ENCODE data around the gene UHMK1. TPM values are rescaled to one million over a fixed set of nuclear protein-coding genes. Genes with fewer than 3 reads are reported as not detected.
"Not testable (repeated sequence)": the region's sequence is repeated elsewhere in the genome, so short reads cannot be mapped to it uniquely, and the experiment has no call there.

UHMK1 gene
- total RNA-seq, 3 donors from 2014 or later = 44.9 to 68.9 (median 63.8) TPM

DNA sequence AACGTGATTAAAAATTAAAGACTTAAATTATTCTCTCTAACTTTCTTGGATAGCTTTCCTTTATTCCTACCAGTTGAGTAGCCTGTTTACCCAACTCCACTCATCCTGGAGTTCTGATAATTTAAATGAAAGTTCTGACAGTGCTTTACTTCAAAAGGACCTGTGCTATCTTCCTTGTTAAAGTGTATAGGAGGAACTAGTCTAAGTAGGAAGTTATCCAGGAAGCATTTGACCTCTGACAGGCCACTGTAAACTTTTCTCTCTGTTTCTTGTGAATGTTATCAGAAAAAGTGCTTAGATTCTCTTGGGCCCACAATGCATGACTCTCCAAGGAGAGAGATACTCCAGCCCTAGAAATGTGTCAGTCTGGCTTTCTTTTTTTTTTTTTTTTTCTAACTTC lies 73.1 kb downstream of the UHMK1 start:
- H3K27me3 ChIP-seq = no peaks in the 10 kb centered on the region
- no peak for DNase-seq (ENCODE audit: low spot score in 2 of 2)
- intact Hi-C loops (cut with DNase I; ENCODE audit: low total_unique reads) = no loop called here
- no peak overlapping the region for H3K4me3 ChIP-seq
- TF ChIP-seq, protein P1, sequence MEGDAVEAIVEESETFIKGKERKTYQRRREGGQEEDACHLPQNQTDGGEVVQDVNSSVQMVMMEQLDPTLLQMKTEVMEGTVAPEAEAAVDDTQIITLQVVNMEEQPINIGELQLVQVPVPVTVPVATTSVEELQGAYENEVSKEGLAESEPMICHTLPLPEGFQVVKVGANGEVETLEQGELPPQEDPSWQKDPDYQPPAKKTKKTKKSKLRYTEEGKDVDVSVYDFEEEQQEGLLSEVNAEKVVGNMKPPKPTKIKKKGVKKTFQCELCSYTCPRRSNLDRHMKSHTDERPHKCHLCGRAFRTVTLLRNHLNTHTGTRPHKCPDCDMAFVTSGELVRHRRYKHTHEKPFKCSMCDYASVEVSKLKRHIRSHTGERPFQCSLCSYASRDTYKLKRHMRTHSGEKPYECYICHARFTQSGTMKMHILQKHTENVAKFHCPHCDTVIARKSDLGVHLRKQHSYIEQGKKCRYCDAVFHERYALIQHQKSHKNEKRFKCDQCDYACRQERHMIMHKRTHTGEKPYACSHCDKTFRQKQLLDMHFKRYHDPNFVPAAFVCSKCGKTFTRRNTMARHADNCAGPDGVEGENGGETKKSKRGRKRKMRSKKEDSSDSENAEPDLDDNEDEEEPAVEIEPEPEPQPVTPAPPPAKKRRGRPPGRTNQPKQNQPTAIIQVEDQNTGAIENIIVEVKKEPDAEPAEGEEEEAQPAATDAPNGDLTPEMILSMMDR (IDR thresholded peaks at IDR 0.05) = no peak
- no peak for TF ChIP-seq POLR2AphosphoS5 (IDR thresholded peaks at IDR 0.05)
- no peak for TF ChIP-seq POLR2A (IDR thresholded peaks at IDR 0.05)
- no peaks in the 10 kb centered on the region for H3K9me3 ChIP-seq
- H3K27ac ChIP-seq = no peak overlapping the region
- H3K4me1 ChIP-seq = peaks cover 0 to 9% of the 10 kb centered on the region in 2 donors
- no peaks in the 10 kb centered on the region for H3K36me3 ChIP-seq

DNA sequence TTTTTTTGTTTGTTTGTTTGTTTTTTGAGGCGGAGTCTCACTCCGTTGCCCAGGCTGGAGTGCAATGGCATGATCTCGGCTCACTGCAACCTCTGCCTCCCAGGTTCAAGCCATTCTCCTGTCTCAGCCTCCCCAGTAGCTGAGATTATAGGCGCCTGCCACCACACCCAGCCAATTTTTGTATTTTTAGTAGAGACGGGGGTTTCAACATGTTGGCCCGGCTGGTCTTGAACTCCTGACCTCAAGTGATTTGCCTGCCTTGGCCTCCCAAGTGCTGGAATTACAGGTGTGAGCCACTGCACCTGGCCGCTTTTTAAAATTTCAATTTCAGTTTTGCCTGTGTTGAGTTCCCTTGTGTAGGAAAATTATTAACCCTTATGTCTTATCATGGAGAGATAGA lies 73.5 kb downstream of the UHMK1 start:
- H3K27me3 ChIP-seq; intact Hi-C loops (cut with DNase I; ENCODE audit: low total_unique reads); H3K27ac ChIP-seq; H3K36me3 ChIP-seq; DNase-seq (ENCODE audit: low spot score in 2 of 2); H3K4me3 ChIP-seq; H3K4me1 ChIP-seq; H3K9me3 ChIP-seq: not testable (repeated sequence)

DNA sequence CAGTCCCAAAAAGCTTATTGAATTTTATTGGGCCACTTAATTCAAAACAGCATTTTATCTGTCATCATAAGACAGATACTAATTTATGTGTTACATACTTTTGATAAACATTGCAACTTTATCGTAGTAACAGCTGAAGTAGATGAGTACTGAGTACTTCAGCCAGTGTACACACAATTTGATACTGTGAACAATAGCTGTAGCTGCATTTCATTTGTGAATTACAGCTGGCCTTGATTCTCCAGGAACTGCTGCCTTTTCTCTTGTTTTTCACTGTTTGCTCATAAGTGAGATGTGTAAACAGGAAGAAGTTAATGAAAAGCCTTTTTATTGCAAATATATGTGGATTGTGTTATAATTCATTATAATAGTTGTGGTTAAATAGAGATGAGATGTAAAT lies 74.1 kb downstream of the UHMK1 start:
- H3K27ac ChIP-seq = peak overlapping the region in 1 of 2 donors; percentile 57
- intact Hi-C loops (cut with DNase I; ENCODE audit: low total_unique reads) = no loop called here
- peaks cover 0 to 9% of the 10 kb centered on the region in 2 donors for H3K4me1 ChIP-seq
- TF ChIP-seq POLR2A (IDR thresholded peaks at IDR 0.05) (no peak), POLR2AphosphoS5 (IDR thresholded peaks at IDR 0.05) (no peak)
- TF ChIP-seq, protein P1 (IDR thresholded peaks at IDR 0.05) = no peak
- no peaks in the 10 kb centered on the region for H3K36me3 ChIP-seq
- no peaks in the 10 kb centered on the region for H3K9me3 ChIP-seq
- no peaks in the 10 kb centered on the region for H3K27me3 ChIP-seq
- DNase-seq (ENCODE audit: low spot score in 2 of 2) = no peak
- H3K4me3 ChIP-seq = no peak overlapping the region

DNA sequence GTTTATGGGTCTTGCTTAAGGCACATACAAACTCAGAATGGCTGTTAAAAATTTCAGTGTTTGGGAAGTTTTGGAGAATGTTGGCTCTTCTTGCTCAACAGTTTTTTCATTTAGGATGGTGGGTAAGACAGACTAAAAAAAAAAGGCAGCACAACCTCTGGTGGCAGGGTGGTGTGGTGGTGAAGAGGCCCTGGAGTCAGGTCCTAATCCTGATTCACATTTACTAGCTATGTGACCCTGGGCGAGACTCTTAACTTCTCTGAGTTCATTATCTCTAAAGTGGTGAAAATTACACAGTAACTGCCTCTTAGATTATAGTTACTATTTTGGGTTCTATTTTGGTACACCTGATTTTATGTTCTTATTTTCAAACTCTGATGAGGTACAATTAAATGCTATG lies 75.5 kb downstream of the UHMK1 start:
- Histone ChIP-seq H3K4me3 (no peak overlapping the region), H3K4me1 (peaks cover 0 to 6% of the 10 kb centered on the region in 2 donors), H3K27ac (no peak overlapping the region), H3K9me3 (no peaks in the 10 kb centered on the region), H3K36me3 (no peaks in the 10 kb centered on the region), H3K27me3 (no peaks in the 10 kb centered on the region)
- DNase-seq (ENCODE audit: low spot score in 2 of 2) = no peak
- no peak for TF ChIP-seq POLR2AphosphoS5 (IDR thresholded peaks at IDR 0.05)
- TF ChIP-seq POLR2A (IDR thresholded peaks at IDR 0.05) = no peak
- TF ChIP-seq, protein P1 (IDR thresholded peaks at IDR 0.05) = no peak
- intact Hi-C loops (cut with DNase I; ENCODE audit: low total_unique reads) = no loop called here

DNA sequence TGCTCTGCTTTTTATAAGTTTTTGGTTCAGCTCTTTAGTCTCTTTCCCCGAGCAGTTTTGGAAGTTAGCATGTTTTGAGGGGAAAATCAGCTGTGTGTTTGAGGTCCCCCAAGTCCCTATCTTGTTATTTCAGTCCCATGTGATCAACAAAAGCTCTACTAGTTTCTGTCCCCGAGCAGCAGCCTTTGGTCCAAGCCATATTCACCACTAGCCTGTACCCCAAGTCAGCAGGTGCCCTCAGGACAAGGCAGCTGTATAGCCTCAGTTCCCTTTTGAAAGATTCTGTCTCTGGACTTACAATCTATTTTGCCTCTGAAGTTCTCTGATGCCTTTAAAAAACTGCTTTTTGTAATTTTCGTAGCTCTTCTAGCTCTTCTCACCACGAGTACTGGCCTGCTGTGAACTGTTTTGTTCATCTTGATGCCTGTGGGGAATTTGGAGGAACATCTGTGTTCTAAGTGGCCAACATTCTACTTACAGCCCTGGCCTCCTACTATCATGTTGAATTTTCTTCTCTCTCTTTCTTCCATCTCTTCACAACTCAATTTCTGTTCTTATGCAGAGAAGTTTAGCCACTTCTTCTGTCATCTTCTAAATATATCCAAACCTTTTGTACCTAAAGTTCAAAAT lies 80.6 kb downstream of the UHMK1 start:
- H3K36me3 ChIP-seq = no peaks in the 10 kb centered on the region
- DNase-seq (ENCODE audit: low spot score in 2 of 2) = no peak
- intact Hi-C loops (cut with DNase I; ENCODE audit: low total_unique reads) = no loop called here
- H3K9me3 ChIP-seq = no peaks in the 10 kb centered on the region
- no peaks in the 10 kb centered on the region for H3K27me3 ChIP-seq
- no peak overlapping the region for H3K4me3 ChIP-seq
- H3K4me1 ChIP-seq = no peaks in the 10 kb centered on the region
- H3K27ac ChIP-seq = no peak overlapping the region
- TF ChIP-seq POLR2A (IDR thresholded peaks at IDR 0.05) = no peak
- no peak for TF ChIP-seq POLR2AphosphoS5 (IDR thresholded peaks at IDR 0.05)
- TF ChIP-seq, protein P1 (IDR thresholded peaks at IDR 0.05) = no peak

DNA sequence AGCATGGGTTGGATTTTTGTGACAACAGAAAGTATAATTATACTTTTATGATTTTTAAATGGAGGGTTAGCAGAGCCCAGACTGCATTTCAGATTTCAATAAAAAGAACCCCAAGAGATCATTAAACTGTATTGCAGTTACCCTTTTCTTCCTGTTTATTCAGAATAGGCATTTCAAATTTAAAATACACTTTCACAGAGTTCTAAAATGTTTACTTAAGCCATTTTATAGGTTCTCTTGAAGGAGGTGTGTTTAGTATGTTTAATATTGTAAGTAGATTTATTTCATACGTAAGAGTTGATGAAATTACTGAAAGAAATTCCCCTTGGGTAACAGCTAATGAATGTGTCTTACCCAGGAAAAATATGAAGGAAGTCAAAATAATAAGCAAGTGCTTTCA lies 81.3 kb downstream of the UHMK1 start:
- H3K27me3 ChIP-seq = no peaks in the 10 kb centered on the region
- intact Hi-C loops (cut with DNase I; ENCODE audit: low total_unique reads) = no loop called here
- no peaks in the 10 kb centered on the region for H3K9me3 ChIP-seq
- H3K4me1 ChIP-seq = no peaks in the 10 kb centered on the region
- TF ChIP-seq, protein P1 (IDR thresholded peaks at IDR 0.05) = no peak
- TF ChIP-seq POLR2AphosphoS5 (IDR thresholded peaks at IDR 0.05) = no peak
- TF ChIP-seq POLR2A (IDR thresholded peaks at IDR 0.05) = no peak
- no peak overlapping the region for H3K27ac ChIP-seq
- no peaks in the 10 kb centered on the region for H3K36me3 ChIP-seq
- no peak for DNase-seq (ENCODE audit: low spot score in 2 of 2)
- no peak overlapping the region for H3K4me3 ChIP-seq
